Uterus (tissue), 2 donors: ENCODE results near the gene TMEM87A.

Experiments used
- CTCF ChIP-seq, 4 experiments: fragments of 200-600 bp in 2 of 4; fragments of 450-650 bp in 2 of 4; sonication (generic) in 2 of 4; IDR thresholded peaks; one replicate each; pipeline ENCODE4 v1.5.1; 2016 to 2019; ENCODE audit warnings: antibody characterized with exemption in 4 of 4, mild to moderate bottlenecking in 2 of 4, moderate library complexity in 1 of 4
- POLR2A ChIP-seq, 2 donors: fragments of 450-650 bp; IDR thresholded peaks; one replicate each; pipeline ENCODE4 v1.6.1; 2016; ENCODE audit warnings: antibody characterized with exemption in 2 of 2, mild to moderate bottlenecking in 1 of 2, moderate library complexity in 1 of 2

DNA sequence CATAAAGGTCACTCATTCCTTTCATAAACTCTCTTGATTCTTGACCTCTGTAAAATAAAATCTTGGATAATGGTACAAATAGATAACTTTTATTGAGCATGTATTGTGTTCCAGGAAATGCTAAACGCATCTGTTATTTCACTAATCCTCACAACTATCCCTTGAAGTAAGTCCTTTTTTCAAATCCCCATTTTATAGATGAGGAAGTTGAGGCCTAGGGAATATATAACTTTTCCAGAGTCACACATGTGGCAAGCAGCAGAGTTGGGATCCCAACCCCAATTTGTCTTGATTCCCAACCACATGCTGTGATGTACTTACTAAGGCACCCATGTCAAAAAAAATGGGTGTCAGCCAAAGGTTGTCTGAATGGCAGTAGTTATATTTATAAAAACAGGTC lies 71.4 kb downstream of the TMEM87A start:
- TF ChIP-seq CTCF (IDR thresholded peaks at IDR 0.05) (no peak), POLR2A (IDR thresholded peaks at IDR 0.05) (no peak)
